Measurements from ENCODE around the gene PRKCD.

Gene PRKCD

DNA sequence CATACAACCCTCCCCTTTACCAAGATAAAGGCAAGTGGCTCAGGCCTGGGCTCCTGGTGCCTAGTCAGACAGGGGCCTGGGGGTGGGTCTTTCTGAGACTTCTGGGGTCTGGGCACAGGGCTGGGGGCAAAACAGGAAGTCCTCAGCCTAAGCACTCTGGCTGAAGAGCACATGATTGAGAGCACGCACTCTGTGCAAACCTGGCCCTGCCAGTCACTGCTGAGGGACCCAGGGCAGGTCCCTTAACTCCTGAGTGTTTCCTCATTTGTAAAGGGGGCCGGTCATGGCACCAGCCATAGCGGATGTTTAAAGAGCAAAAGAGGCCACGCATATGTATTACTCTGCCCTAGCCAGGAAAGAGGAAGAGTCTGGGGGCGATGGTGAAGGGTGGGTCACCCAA lies 78.8 kb downstream of the PRKCD start:
- H3K4me3 ChIP-seq (ENCODE audit: low read length), result no peak overlapping the region
- no peak for DNase-seq (ENCODE audit: low read depth)
- TF ChIP-seq, protein P1, sequence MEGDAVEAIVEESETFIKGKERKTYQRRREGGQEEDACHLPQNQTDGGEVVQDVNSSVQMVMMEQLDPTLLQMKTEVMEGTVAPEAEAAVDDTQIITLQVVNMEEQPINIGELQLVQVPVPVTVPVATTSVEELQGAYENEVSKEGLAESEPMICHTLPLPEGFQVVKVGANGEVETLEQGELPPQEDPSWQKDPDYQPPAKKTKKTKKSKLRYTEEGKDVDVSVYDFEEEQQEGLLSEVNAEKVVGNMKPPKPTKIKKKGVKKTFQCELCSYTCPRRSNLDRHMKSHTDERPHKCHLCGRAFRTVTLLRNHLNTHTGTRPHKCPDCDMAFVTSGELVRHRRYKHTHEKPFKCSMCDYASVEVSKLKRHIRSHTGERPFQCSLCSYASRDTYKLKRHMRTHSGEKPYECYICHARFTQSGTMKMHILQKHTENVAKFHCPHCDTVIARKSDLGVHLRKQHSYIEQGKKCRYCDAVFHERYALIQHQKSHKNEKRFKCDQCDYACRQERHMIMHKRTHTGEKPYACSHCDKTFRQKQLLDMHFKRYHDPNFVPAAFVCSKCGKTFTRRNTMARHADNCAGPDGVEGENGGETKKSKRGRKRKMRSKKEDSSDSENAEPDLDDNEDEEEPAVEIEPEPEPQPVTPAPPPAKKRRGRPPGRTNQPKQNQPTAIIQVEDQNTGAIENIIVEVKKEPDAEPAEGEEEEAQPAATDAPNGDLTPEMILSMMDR (IDR thresholded peaks at IDR 0.05; ENCODE audit: insufficient read depth, low read depth, low read length, missing control alignments), result no peak

DNA sequence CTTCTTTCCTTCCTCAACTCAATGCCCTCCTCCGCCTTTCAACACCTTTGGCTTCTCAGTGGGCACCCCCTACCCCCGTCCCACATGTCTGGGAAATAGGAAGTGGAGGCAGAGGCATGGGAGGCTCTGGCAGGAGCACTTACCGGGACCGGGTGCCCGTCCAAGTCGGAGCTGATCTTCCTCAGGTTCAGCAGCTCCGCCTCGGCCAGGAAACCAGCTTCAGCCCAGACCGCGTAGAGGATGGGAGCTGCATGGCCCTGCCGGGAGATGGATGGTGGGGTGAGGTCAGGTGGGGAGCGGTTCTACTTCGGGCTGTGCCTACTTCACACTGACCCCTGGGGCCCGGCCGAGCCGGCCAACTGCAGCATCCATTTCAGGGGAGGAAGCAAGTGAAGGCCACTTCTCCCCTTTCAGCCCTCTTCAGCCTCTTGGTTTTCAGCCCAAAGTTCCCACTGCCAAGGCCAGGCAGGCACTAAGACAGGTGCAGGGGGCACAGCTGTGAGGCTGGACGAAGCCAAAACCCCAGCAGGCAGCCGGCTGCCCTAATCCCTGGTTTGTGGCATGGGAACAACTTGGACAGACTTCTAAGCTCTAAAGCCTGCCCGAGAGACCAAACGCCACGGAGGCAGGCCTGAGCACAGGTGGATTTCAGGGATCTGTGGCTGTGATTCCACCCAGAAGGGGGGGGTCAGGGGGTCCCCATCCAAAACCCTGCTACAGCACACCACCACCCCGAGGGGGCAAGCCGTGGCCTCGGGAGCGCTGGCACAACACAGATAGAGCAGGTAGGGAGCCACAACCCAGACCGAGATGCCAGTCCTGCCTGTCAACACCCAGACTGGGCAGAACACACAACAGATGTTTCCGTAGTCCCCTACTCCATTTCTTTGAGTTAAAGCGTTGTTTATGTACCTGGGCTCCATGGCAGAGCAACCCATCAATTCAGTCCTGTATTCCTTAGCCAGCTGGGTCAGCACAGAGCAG lies 80.3 kb downstream of the PRKCD start:
- DNase-seq (ENCODE audit: low read depth), result no peak
- H3K4me3 ChIP-seq (ENCODE audit: low read length), result no peak overlapping the region
- TF ChIP-seq, protein P1 (IDR thresholded peaks at IDR 0.05; ENCODE audit: insufficient read depth, low read depth, low read length, missing control alignments), result no peak

DNA sequence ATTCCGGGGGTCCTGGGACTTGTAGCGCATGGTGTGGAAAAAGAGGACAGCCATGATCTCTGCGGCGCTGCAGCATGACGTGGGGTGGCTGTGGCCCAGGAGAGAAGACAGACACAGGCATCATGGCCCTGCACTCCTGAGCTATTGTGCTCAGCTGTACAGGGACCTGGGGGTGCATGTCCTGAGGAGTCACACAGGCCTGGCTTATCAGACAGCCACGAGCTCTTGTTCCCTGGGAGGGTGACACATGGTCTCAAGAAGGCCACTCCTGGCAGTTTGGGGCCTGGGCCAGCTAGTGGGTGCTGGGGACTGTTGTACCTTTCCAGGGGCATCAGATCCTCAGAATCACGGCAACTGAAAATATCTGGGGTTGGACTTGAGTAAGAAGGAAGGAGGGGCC lies 81.1 kb downstream of the PRKCD start:
- no peak overlapping the region for H3K4me3 ChIP-seq (ENCODE audit: low read length)
- DNase-seq (ENCODE audit: low read depth), result no peak
- TF ChIP-seq, protein P1 (IDR thresholded peaks at IDR 0.05; ENCODE audit: insufficient read depth, low read depth, low read length, missing control alignments), result no peak

All from epithelial cell of esophagus (primary cell).